ENCODE results near the gene NOD2. TPM values are rescaled to one million over a fixed set of nuclear protein-coding genes. Genes with fewer than 3 reads are reported as not detected.

The NOD2 gene
- total RNA-seq, 4 donors from 2014 or later = 0.40 to 1.6 (median 0.68) TPM

GRCh38 chr16:50679676-50680555, 13.5 kb upstream of the NOD2 start:
- 84 to 92% methylated on average over 6 of the region's 6 CpGs for WGBS, 2 donors
- no peaks in the 10 kb centered on the region for H3K27me3 ChIP-seq
- no peak for TF ChIP-seq POLR2A (IDR thresholded peaks at IDR 0.05)
- no peak for TF ChIP-seq CTCF (IDR thresholded peaks at IDR 0.05)
- H3K4me1 ChIP-seq = no peaks in the 10 kb centered on the region
- H3K36me3 ChIP-seq = no peaks in the 10 kb centered on the region
- no peaks in the 10 kb centered on the region for H3K9me3 ChIP-seq
- H3K27ac ChIP-seq = no peak overlapping the region
- intact Hi-C loops (cut with DNase I) = loop anchor here (10.0 kb wide), 1 partner anchor 125 kb away; no protein-coding TSS in a partner anchor
- H3K4me3 ChIP-seq (replicated peaks in 1 of 3) = no peak overlapping the region
- DNase-seq = no peak

- Histone ChIP-seq H3K27me3 (no peaks in the 10 kb centered on the region), H3K9me3 (no peaks in the 10 kb centered on the region), H3K4me3 (replicated peaks in 1 of 3) (no peak overlapping the region), H3K36me3 (no peaks in the 10 kb centered on the region), H3K27ac (no peak overlapping the region), H3K4me1 (no peaks in the 10 kb centered on the region)
- 88 to 100% methylated on average over 3 of the region's 3 CpGs for WGBS, 2 donors
- intact Hi-C loops (cut with DNase I) = no loop called here
- no peak for DNase-seq
- TF ChIP-seq POLR2A (IDR thresholded peaks at IDR 0.05) (no peak), CTCF (IDR thresholded peaks at IDR 0.05) (no peak)
Measured at GRCh38 chr16:50680556-50680893, 12.9 kb upstream of the NOD2 start.

GRCh38 chr16:50681021-50681885, 12.2 kb upstream of the NOD2 start, which contains the start of gene SNX20:
SNX20 (minus strand) TSS chr16:50681312; CDS start chr16:50677526, 3,786 bp downstream.
- Histone ChIP-seq H3K36me3 (no peaks in the 10 kb centered on the region), H3K4me3 (replicated peaks in 1 of 3) (no peak within 1 kb of the TSS), H3K27ac (no peak within 1 kb of the TSS), H3K4me1 (no peaks in the 10 kb centered on the region), H3K27me3 (no peaks in the 10 kb centered on the region), H3K9me3 (no peaks in the 10 kb centered on the region)
- WGBS, 2 donors = 74 to 81% methylated on average over 15 to 16 of the region's 16 CpGs
- intact Hi-C loops (cut with DNase I) = no loop called here
- DNase-seq = no peak
- TF ChIP-seq CTCF (IDR thresholded peaks at IDR 0.05) (no peak), POLR2A (IDR thresholded peaks at IDR 0.05) (no peak)

- Histone ChIP-seq H3K27ac (no peak overlapping the region), H3K27me3 (no peaks in the 10 kb centered on the region), H3K9me3 (no peaks in the 10 kb centered on the region), H3K4me1 (no peaks in the 10 kb centered on the region), H3K4me3 (replicated peaks in 1 of 3) (no peak overlapping the region), H3K36me3 (no peaks in the 10 kb centered on the region)
- 79 to 80% methylated on average over 14 of the region's 14 CpGs for WGBS, 2 donors
- TF ChIP-seq POLR2A (IDR thresholded peaks at IDR 0.05) (no peak), CTCF (IDR thresholded peaks at IDR 0.05) (no peak)
- intact Hi-C loops (cut with DNase I) = no loop called here
- no peak for DNase-seq
Measured at GRCh38 chr16:50683689-50684374, 9.6 kb upstream of the NOD2 start.

All from thyroid gland (tissue), 4 donors.